Measurements from ENCODE around the gene SLC29A4.

SLC29A4 gene

GRCh38 chr7:5352440-5353010 lies 69.8 kb downstream of the SLC29A4 start:
- H3K36me3 ChIP-seq (ENCODE audit: insufficient read depth, low read length): peaks cover 23% of the 10 kb centered on the region
- no peaks in the 10 kb centered on the region for H3K9me3 ChIP-seq (ENCODE audit: low read length)
- no peak overlapping the region for H3K4me3 ChIP-seq (ENCODE audit: low read depth, low read length, poor library complexity, severe bottlenecking)
- H3F3A ChIP-seq (ENCODE audit: insufficient read depth, low read length): no peaks in the 10 kb centered on the region
- H3K27ac ChIP-seq (ENCODE audit: low read depth, low read length, poor library complexity, severe bottlenecking): no peak overlapping the region
- H3K4me2 ChIP-seq (ENCODE audit: low read length): no peak overlapping the region
- TF ChIP-seq CTCF (IDR thresholded peaks at IDR 0.05; ENCODE audit: low read length) (no peak), EZH2 (IDR thresholded peaks at IDR 0.05; ENCODE audit: borderline replicate concordance, low read length) (no peak)
- no peak overlapping the region for H2AFZ ChIP-seq (ENCODE audit: low read length)
- H3K27me3 ChIP-seq (ENCODE audit: insufficient read depth, low read length): no peaks in the 10 kb centered on the region
- H3K4me1 ChIP-seq (ENCODE audit: insufficient read depth, low read length, severe bottlenecking): peaks cover 26% of the 10 kb centered on the region
- H3K9me2 ChIP-seq (ENCODE audit: low read depth, low read length): no peaks in the 10 kb centered on the region
- H4K20me1 ChIP-seq (ENCODE audit: insufficient read depth, low read length): no peaks in the 10 kb centered on the region
- no peaks in the 10 kb centered on the region for H3K79me2 ChIP-seq (ENCODE audit: insufficient read depth, low read length)
- H3K9ac ChIP-seq (ENCODE audit: low read length): no peak overlapping the region

DNA sequence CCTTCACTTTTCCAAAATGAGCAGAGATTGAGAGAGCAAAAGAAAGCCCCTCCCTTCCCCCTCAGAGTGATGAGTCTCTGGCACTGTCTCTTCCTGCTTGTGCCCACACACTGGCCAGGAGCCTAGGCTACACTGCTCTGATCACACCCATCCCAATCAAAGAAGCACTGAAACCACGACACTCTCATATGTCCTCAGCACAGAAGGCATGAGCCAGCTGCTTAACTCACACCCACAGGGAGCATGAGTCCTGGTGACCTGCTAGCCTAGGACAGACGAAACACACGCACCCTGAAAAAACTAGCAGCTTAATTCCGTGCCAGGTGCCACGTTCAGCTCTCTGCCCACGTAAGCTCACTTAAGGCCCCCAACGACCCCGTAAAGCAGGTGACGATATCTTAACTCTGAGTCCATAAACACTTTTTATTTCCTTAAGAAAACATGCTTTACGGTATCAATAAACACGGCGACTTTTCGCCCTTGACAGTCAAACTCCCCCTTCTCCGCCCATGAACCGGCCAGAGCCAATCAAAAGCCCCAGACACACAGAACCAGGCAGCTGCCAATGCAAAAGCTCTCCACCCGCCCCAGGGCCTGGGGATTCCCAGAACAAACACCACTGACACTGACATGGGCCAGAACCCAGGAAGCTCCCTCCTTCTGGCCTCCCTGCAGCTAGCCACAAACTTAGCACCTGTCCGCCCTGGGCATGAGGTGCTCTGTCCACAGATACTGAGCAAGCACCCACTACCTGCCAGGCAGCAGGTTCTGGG lies 71.9 kb downstream of the SLC29A4 start:
- Histone ChIP-seq H3K4me1 (ENCODE audit: insufficient read depth, low read length, severe bottlenecking) (peaks cover 26% of the 10 kb centered on the region), H3K9me3 (ENCODE audit: low read length) (no peaks in the 10 kb centered on the region), H2AFZ (ENCODE audit: low read length) (no peak overlapping the region), H3K27ac (ENCODE audit: low read depth, low read length, poor library complexity, severe bottlenecking) (peak overlapping the region; percentile 86), H4K20me1 (ENCODE audit: insufficient read depth, low read length) (no peaks in the 10 kb centered on the region), H3K4me3 (ENCODE audit: low read depth, low read length, poor library complexity, severe bottlenecking) (peak overlapping the region; percentile 50), H3K79me2 (ENCODE audit: insufficient read depth, low read length) (no peaks in the 10 kb centered on the region), H3K36me3 (ENCODE audit: insufficient read depth, low read length) (peaks cover 35% of the 10 kb centered on the region), H3K27me3 (ENCODE audit: insufficient read depth, low read length) (no peaks in the 10 kb centered on the region), H3K4me2 (ENCODE audit: low read length) (peak overlapping the region; percentile 68), H3F3A (ENCODE audit: insufficient read depth, low read length) (no peaks in the 10 kb centered on the region), H3K9ac (ENCODE audit: low read length) (peak overlapping the region; percentile 53; the same call in 1 of the 2 replicates), H3K9me2 (ENCODE audit: low read depth, low read length) (no peaks in the 10 kb centered on the region)
- TF ChIP-seq CTCF (IDR thresholded peaks at IDR 0.05; ENCODE audit: low read length): no peak
- TF ChIP-seq EZH2 (IDR thresholded peaks at IDR 0.05; ENCODE audit: borderline replicate concordance, low read length): no peak

All from OCI-LY1 (cell line).